ENCODE measurements around the gene KCNK10.

Gene KCNK10

DNA sequence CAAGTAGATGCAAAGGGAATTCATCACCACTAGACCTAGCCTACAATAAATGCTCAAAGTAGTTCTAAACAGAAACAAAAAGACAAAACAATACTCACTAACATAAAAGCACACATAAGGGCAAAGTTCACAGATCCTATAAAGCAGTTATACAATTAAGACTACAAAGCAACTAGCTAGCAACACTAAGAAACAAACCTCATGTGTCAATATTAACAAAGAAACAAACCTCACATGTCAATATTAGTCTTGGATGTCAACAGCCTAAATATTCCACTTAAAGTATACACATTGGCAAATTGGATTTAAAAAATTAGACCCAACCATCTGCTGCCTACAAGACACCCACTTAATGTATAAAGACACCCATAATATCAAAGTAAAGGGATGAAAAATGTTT, 152.7 kb downstream of the KCNK10 start:
- Mint-ChIP-seq H3K4me3 (no peak overlapping the region), H3K27me3 (ENCODE audit: low read depth, poor library complexity) (peaks cover 6% of the 10 kb centered on the region), H3K9me3 (peaks cover 39% of the 10 kb centered on the region), H3K36me3 (ENCODE audit: low read depth) (no peaks in the 10 kb centered on the region), H3K4me1 (no peaks in the 10 kb centered on the region), H3K27ac (no peak overlapping the region)
- TF ChIP-seq, protein P1, sequence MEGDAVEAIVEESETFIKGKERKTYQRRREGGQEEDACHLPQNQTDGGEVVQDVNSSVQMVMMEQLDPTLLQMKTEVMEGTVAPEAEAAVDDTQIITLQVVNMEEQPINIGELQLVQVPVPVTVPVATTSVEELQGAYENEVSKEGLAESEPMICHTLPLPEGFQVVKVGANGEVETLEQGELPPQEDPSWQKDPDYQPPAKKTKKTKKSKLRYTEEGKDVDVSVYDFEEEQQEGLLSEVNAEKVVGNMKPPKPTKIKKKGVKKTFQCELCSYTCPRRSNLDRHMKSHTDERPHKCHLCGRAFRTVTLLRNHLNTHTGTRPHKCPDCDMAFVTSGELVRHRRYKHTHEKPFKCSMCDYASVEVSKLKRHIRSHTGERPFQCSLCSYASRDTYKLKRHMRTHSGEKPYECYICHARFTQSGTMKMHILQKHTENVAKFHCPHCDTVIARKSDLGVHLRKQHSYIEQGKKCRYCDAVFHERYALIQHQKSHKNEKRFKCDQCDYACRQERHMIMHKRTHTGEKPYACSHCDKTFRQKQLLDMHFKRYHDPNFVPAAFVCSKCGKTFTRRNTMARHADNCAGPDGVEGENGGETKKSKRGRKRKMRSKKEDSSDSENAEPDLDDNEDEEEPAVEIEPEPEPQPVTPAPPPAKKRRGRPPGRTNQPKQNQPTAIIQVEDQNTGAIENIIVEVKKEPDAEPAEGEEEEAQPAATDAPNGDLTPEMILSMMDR (IDR thresholded peaks at IDR 0.05) = no peak
- no peak for DNase-seq

- H3K4me1 Mint-ChIP-seq = no peaks in the 10 kb centered on the region
- no peak overlapping the region for H3K27ac Mint-ChIP-seq
- no peaks in the 10 kb centered on the region for H3K36me3 Mint-ChIP-seq (ENCODE audit: low read depth)
- DNase-seq = peak; percentile 33
- TF ChIP-seq, protein P1 (IDR thresholded peaks at IDR 0.05) = peak; percentile 33
- peaks cover 8% of the 10 kb centered on the region for H3K27me3 Mint-ChIP-seq (ENCODE audit: low read depth, poor library complexity)
- H3K4me3 Mint-ChIP-seq = no peak overlapping the region
- peaks cover 39% of the 10 kb centered on the region for H3K9me3 Mint-ChIP-seq
Observed at GRCh38 chr14:88168498-88169165, 154.4 kb downstream of the KCNK10 start.

- H3K4me1 Mint-ChIP-seq = no peaks in the 10 kb centered on the region
- H3K27ac Mint-ChIP-seq = no peak overlapping the region
- DNase-seq = no peak
- TF ChIP-seq, protein P1 (IDR thresholded peaks at IDR 0.05) = no peak
- H3K27me3 Mint-ChIP-seq (ENCODE audit: low read depth, poor library complexity) = peaks cover 9% of the 10 kb centered on the region
- H3K36me3 Mint-ChIP-seq (ENCODE audit: low read depth) = no peaks in the 10 kb centered on the region
- no peak overlapping the region for H3K4me3 Mint-ChIP-seq
- peaks cover 39% of the 10 kb centered on the region for H3K9me3 Mint-ChIP-seq
Observed at GRCh38 chr14:88168025-88168424, 155.0 kb downstream of the KCNK10 start.

DNA sequence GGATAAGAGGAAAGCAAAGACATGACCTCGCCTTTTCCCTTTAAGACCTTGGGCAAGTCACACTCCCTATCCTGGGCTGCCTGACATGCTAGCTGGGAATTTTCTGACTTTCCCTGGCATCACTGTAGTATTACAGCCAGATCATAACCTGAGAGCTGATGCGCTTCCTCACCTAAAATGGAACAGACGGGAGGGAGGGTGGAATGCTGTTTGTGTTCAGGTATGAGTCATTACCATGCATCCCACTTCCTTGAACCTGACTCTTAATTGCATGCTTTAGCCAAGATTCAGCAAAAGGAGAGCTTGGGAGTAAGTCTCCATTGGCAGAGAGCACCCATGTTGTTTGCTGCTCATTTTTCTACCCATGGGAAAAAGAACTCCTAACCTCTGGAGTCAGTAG, 156.5 kb downstream of the KCNK10 start:
- no peaks in the 10 kb centered on the region for H3K4me1 Mint-ChIP-seq
- no peak overlapping the region for H3K4me3 Mint-ChIP-seq
- peaks cover 7% of the 10 kb centered on the region for H3K27me3 Mint-ChIP-seq (ENCODE audit: low read depth, poor library complexity)
- DNase-seq = no peak
- H3K9me3 Mint-ChIP-seq = peaks cover 26% of the 10 kb centered on the region
- H3K36me3 Mint-ChIP-seq (ENCODE audit: low read depth) = no peaks in the 10 kb centered on the region
- no peak overlapping the region for H3K27ac Mint-ChIP-seq
- TF ChIP-seq, protein P1 (IDR thresholded peaks at IDR 0.05) = no peak

- peaks cover 7% of the 10 kb centered on the region for H3K27me3 Mint-ChIP-seq (ENCODE audit: low read depth, poor library complexity)
- no peak overlapping the region for H3K4me3 Mint-ChIP-seq
- H3K36me3 Mint-ChIP-seq (ENCODE audit: low read depth) = no peaks in the 10 kb centered on the region
- H3K27ac Mint-ChIP-seq = no peak overlapping the region
- peaks cover 14% of the 10 kb centered on the region for H3K9me3 Mint-ChIP-seq
- DNase-seq = no peak
- TF ChIP-seq, protein P1 (IDR thresholded peaks at IDR 0.05) = no peak
- H3K4me1 Mint-ChIP-seq = no peaks in the 10 kb centered on the region
Observed at GRCh38 chr14:88164906-88165534, 158.0 kb downstream of the KCNK10 start.

All from nephron progenitor cell (in vitro differentiated cells).